MM.1S (cell line): Measurements from ENCODE around the gene ZNF699.
"Not testable (repeated sequence)": the region's sequence is repeated elsewhere in the genome, so short reads cannot be mapped to it uniquely, and the experiment has no call there.

ENCODE experiments used
- DNase-seq: peaks from one replicate; pipeline ENCODE4 v3.0.0-alpha.2; 2015
- H2AFZ ChIP-seq: fragments of 300-600 bp; sonication (generic); 2 replicates; pipeline ENCODE4 v1.6.0; 2016; ENCODE audit warnings: antibody characterized with exemption, low read length
- H3F3A ChIP-seq: fragments of 300-600 bp; sonication (generic); 2 replicates; pipeline ENCODE4 v1.6.1; 2016; ENCODE audit warnings: mild to moderate bottlenecking, antibody characterized with exemption, low read length, moderate library complexity, mixed read lengths; ENCODE audit not compliant: insufficient read depth
- H3K27ac ChIP-seq: fragments of 300-600 bp; sonication (generic); 2 replicates; pipeline ENCODE4 v1.5.1; 2016; ENCODE audit warnings: mild to moderate bottlenecking, low read length
- H3K27me3 ChIP-seq: fragments of 300-600 bp; sonication (generic); replicated peaks from 2 replicates; pipeline ENCODE4 v1.6.0; 2016; ENCODE audit warnings: low read length; ENCODE audit not compliant: insufficient read depth
- H3K36me3 ChIP-seq: fragments of 300-600 bp; sonication (generic); replicated peaks from 2 replicates; pipeline ENCODE4 v1.6.1; 2016; ENCODE audit warnings: mild to moderate bottlenecking, low read length, mixed read lengths; ENCODE audit not compliant: insufficient read depth
- H3K4me1 ChIP-seq: fragments of 300-600 bp; sonication (generic); 2 replicates; pipeline ENCODE4 v1.6.1; 2016; ENCODE audit warnings: low read length, mixed read lengths
- H3K4me2 ChIP-seq: fragments of 300-600 bp; sonication (generic); 2 replicates; pipeline ENCODE4 v1.6.0; 2016; ENCODE audit warnings: low read depth, low read length
- H3K4me3 ChIP-seq: fragments of 300-600 bp; sonication (generic); 2 replicates; pipeline ENCODE4 v1.5.1; 2016; ENCODE audit warnings: low read length, mixed read lengths
- H3K79me2 ChIP-seq: fragments of 300-600 bp; sonication (generic); 2 replicates; pipeline ENCODE4 v1.6.1; 2016; ENCODE audit warnings: mixed run types, low read length, mixed read lengths
- H3K9ac ChIP-seq: fragments of 300-600 bp; sonication (generic); 2 replicates; pipeline ENCODE4 v1.6.1; 2016; ENCODE audit warnings: low read length, mixed read lengths
- H3K9me2 ChIP-seq: fragments of 300-600 bp; sonication (generic); replicated peaks from 2 replicates; pipeline ENCODE4 v1.6.1; 2016; ENCODE audit warnings: mild to moderate bottlenecking, low read length, mixed read lengths; ENCODE audit not compliant: insufficient read depth
- H3K9me3 ChIP-seq: fragments of 300-600 bp; sonication (generic); replicated peaks from 2 replicates; pipeline ENCODE4 v1.6.1; 2016; ENCODE audit warnings: mild to moderate bottlenecking, low read length, mixed read lengths; ENCODE audit not compliant: insufficient read depth
- H4K20me1 ChIP-seq: fragments of 300-600 bp; sonication (generic); 2 replicates; pipeline ENCODE4 v1.6.1; 2016; ENCODE audit warnings: mild to moderate bottlenecking, low read length, moderate library complexity, mixed read lengths; ENCODE audit not compliant: insufficient read depth
- EZH2 ChIP-seq: fragments of 300-600 bp; sonication (generic); optimal IDR thresholded peaks from 2 replicates; pipeline ENCODE3; 2017; ENCODE audit warnings: low read depth, mild to moderate bottlenecking, antibody characterized with exemption, low read length, mixed read lengths
- EZH2phosphoT487 ChIP-seq: fragments of 300-600 bp; sonication (generic); IDR thresholded peaks from 2 replicates; pipeline ENCODE4 v1.6.1; 2018; ENCODE audit warnings: antibody characterized with exemption, low read length
- TF ChIP-seq, protein P1 (sequence below): fragments of 300-600 bp; sonication (generic); IDR thresholded peaks from 2 replicates; pipeline ENCODE4 v1.5.1; 2016; ENCODE audit warnings: antibody characterized with exemption, low read length, mixed read lengths

ZNF699 gene

DNA sequence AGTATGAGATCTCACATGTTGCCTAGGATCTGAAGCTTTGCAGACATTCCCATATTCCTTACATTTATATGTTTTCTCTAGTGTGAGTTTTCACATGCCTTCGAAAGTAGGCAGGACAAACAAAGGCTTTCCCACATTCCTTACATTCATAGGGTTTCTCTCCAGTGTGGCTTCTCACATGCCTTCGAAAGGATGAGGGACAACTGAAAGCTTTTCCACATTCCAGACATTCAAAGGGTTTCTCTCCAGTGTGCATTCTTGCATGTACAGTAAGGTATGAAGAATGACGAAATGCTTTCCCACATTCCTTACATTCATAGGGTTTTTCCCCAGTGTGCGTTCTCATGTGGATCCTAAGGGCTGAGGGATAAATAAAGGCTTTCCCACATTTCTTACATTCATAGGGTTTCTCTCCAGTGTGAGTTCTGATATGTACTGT, 14.2 kb downstream of the ZNF699 start:
- no peaks in the 10 kb centered on the region for H3K9me2 ChIP-seq
- H3F3A ChIP-seq = no peaks in the 10 kb centered on the region
- no peak overlapping the region for H3K4me3 ChIP-seq
- no peak overlapping the region for H3K27ac ChIP-seq
- H2AFZ ChIP-seq = no peak overlapping the region
- no peaks in the 10 kb centered on the region for H3K27me3 ChIP-seq
- DNase-seq = no peak
- H3K9me3 ChIP-seq = no peaks in the 10 kb centered on the region
- no peak overlapping the region for H3K9ac ChIP-seq
- no peak overlapping the region for H3K4me2 ChIP-seq
- no peaks in the 10 kb centered on the region for H4K20me1 ChIP-seq
- no peaks in the 10 kb centered on the region for H3K79me2 ChIP-seq
- TF ChIP-seq EZH2 (no peak), EZH2phosphoT487 (no peak)
- TF ChIP-seq, protein P1, sequence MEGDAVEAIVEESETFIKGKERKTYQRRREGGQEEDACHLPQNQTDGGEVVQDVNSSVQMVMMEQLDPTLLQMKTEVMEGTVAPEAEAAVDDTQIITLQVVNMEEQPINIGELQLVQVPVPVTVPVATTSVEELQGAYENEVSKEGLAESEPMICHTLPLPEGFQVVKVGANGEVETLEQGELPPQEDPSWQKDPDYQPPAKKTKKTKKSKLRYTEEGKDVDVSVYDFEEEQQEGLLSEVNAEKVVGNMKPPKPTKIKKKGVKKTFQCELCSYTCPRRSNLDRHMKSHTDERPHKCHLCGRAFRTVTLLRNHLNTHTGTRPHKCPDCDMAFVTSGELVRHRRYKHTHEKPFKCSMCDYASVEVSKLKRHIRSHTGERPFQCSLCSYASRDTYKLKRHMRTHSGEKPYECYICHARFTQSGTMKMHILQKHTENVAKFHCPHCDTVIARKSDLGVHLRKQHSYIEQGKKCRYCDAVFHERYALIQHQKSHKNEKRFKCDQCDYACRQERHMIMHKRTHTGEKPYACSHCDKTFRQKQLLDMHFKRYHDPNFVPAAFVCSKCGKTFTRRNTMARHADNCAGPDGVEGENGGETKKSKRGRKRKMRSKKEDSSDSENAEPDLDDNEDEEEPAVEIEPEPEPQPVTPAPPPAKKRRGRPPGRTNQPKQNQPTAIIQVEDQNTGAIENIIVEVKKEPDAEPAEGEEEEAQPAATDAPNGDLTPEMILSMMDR = no peak
- H3K4me1 ChIP-seq = no peaks in the 10 kb centered on the region
- no peaks in the 10 kb centered on the region for H3K36me3 ChIP-seq

DNA sequence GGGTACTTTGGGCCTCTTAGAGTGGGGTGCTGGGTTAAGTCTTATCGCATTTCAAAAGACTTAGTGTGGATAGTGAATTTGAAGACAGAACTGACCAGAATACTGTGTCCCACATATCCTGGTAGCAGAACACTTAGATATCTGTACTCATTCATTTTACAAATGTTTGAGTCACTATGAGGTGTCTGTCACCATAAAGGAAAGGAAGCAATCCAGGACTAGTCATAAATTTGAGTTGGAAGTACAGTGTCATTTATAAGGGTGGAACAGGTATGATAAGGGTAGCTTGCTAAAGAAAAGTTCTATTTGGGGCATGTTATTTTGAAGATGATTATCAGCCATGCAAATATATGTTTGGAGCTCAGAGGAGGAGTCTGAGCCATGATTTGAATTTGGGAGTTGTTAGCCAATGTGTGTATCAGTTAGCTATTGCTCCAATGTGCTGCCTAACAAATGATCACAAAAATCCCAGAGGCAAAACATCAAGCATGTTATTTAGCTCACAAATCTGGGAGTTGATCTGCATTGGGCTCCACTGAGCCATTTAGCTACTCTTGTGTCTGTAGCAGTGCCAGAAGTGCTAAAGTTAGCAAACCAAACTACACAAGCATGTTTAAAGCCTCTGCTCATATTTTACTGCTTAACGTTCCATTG, 20.3 kb downstream of the ZNF699 start:
- TF ChIP-seq EZH2phosphoT487 (no peak), EZH2 (no peak)
- TF ChIP-seq, protein P1 = no peak
- no peak for DNase-seq
- no peaks in the 10 kb centered on the region for H3K27me3 ChIP-seq
- H3K4me2 ChIP-seq = no peak overlapping the region
- H3F3A ChIP-seq = no peaks in the 10 kb centered on the region
- no peaks in the 10 kb centered on the region for H3K79me2 ChIP-seq
- no peaks in the 10 kb centered on the region for H3K36me3 ChIP-seq
- no peaks in the 10 kb centered on the region for H3K4me1 ChIP-seq
- no peak overlapping the region for H2AFZ ChIP-seq
- no peak overlapping the region for H3K27ac ChIP-seq
- H3K9ac ChIP-seq = no peak overlapping the region
- H3K9me3 ChIP-seq = no peaks in the 10 kb centered on the region
- no peak overlapping the region for H3K4me3 ChIP-seq
- no peaks in the 10 kb centered on the region for H3K9me2 ChIP-seq
- no peaks in the 10 kb centered on the region for H4K20me1 ChIP-seq

DNA sequence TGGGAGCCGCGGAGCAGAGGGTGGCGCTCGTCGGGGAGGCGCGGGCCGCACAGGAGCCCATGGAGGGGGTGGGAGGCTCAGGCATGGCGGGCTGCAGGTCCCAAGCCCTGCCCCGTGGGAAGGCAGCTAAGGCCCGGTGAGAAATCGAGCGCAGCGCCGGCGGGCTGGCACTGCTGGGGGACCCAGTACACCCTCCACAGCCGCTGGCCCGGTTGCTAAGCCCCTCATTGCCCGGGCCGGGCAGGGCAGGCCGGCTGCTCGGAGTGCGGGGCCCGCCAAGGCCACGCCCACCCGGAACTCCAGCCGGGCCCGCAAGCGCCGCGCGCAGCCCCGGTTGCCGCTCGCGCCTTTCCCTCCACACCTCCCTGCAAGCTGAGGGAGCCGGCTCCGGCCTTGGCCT, 26.2 kb downstream of the ZNF699 start:
- H3K9me2 ChIP-seq, H3K4me2 ChIP-seq, H3K9me3 ChIP-seq, H3K9ac ChIP-seq, H3K27me3 ChIP-seq, H4K20me1 ChIP-seq, H3K4me3 ChIP-seq, DNase-seq, H2AFZ ChIP-seq, H3F3A ChIP-seq, H3K4me1 ChIP-seq, H3K27ac ChIP-seq, H3K36me3 ChIP-seq, H3K79me2 ChIP-seq: not testable (repeated sequence)

DNA sequence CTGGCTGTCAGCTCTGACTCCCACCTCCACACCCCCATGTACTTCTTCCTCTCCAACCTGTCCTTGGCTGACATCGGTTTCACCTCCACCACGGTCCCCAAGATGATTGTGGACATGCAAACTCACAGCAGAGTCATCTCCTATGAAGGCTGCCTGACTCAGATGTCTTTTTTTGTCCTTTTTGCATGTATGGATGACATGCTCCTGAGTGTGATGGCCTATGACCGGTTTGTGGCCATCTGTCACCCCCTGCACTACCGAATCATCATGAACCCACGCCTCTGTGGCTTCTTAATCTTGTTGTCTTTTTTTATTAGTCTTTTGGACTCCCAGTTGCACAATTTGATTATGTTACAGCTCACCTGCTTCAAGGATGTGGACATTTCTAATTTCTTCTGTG, 58.4 kb downstream of the ZNF699 start:
- Histone ChIP-seq H3K9ac (no peak overlapping the region), H2AFZ (no peak overlapping the region), H3K27me3 (peaks cover 11% of the 10 kb centered on the region; the same call in 1 of the 2 replicates), H3K4me2 (no peak overlapping the region), H3K36me3 (no peaks in the 10 kb centered on the region), H3K79me2 (no peaks in the 10 kb centered on the region), H3K4me3 (no peak overlapping the region), H3K9me2 (no peaks in the 10 kb centered on the region), H3F3A (no peaks in the 10 kb centered on the region), H4K20me1 (no peaks in the 10 kb centered on the region), H3K4me1 (no peaks in the 10 kb centered on the region), H3K9me3 (no peaks in the 10 kb centered on the region), H3K27ac (no peak overlapping the region)
- TF ChIP-seq EZH2 = no peak
- TF ChIP-seq, protein P1 = no peak
- no peak for TF ChIP-seq EZH2phosphoT487
- no peak for DNase-seq
